Effector memory CD8-positive, alpha-beta T cell (primary cell): Measurements from ENCODE around the gene EYA2.

ENCODE experiments used
- ATAC-seq: fragments of 150-1000 bp; cut with Tn5 transposase; replicated peaks from 2 replicates; pipeline ENCODE4 v1.10.0; 2021; ENCODE audit warnings: mild to moderate bottlenecking, moderate library complexity
- DNase-seq, 3 experiments: peaks; one replicate each; pipeline ENCODE4 v3.0.0; 2021
- H3K27ac Mint-ChIP-seq, 2 donors: one replicate each; pipeline ENCODE4 v1.8.0; 2022; ENCODE audit warnings: mild to moderate bottlenecking in 2 of 2, mixed read lengths in 2 of 2, moderate library complexity in 2 of 2
- H3K27me3 Mint-ChIP-seq, 2 donors: one replicate each; pipeline ENCODE4 v1.8.0; 2022; ENCODE audit warnings: mixed read lengths in 2 of 2
- H3K36me3 Mint-ChIP-seq: one replicate; pipeline ENCODE4 v1.8.0; 2022; ENCODE audit warnings: mild to moderate bottlenecking, moderate library complexity, mixed read lengths; ENCODE audit not compliant: insufficient read depth
- H3K4me1 Mint-ChIP-seq, 2 donors: one replicate each; pipeline ENCODE4 v1.8.0; 2022; ENCODE audit warnings: low read depth in 2 of 2, mixed read lengths in 2 of 2
- H3K4me3 Mint-ChIP-seq, 2 donors: one replicate each; pipeline ENCODE4 v1.8.0; 2022; ENCODE audit warnings: mild to moderate bottlenecking in 2 of 2, mixed read lengths in 2 of 2, moderate library complexity in 2 of 2
- H3K9me3 Mint-ChIP-seq, 2 donors: one replicate each; pipeline ENCODE4 v1.8.0; 2022; ENCODE audit warnings: mixed read lengths in 2 of 2

EYA2 gene

DNA sequence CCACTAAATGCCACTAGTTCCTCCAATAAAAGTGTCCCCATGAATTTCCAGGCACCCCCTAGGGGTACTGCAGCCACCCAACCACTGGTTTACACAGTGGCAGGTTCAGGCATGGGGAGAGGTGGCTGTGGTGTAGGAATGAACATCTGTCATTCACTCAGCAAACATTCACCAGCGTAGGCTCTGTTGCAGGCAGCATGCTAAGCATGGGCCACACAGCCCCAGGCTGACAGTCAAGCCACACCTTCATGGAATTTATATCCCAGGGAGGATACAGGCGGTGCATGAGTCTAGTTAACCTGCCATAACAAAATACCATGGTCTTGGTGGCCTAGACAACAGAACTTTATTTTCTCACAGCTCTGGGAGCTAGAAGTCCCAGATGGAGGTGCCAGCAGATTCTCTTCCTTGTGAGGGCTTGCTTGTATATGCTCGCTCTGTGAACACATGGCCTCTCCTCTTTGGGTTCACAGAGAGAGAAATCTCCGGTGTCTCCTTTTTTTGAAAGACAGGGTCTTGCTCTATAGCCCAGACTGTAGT is 135.7 kb downstream of the EYA2 start:
- no peak overlapping the region for H3K4me3 Mint-ChIP-seq
- H3K9me3 Mint-ChIP-seq: no peaks in the 10 kb centered on the region
- DNase-seq (no peak), ATAC-seq (no peak)
- no peak overlapping the region for H3K27ac Mint-ChIP-seq
- H3K4me1 Mint-ChIP-seq: no peaks in the 10 kb centered on the region
- peaks cover 28 to 29% of the 10 kb centered on the region in 2 donors for H3K27me3 Mint-ChIP-seq
- no peaks in the 10 kb centered on the region for H3K36me3 Mint-ChIP-seq

DNA sequence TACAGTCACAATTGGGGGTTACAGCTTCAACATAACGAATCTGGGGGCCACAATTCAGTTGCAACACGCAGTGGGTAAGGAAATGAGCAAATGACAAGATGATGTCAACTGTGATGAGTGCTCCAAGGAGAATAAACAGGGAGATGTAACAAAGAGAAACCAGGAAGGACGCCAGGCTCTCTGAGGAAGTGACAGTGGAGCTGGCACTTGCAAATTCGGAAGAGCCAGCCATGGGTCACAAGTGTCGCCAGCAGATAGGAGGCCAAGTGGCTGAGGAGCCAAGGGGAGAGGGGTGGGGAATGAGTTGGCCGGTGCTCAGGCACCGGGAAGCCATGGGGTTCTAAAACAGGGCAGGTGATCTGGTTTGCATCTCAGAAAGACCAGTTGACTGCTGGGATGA is 136.4 kb downstream of the EYA2 start:
- Mint-ChIP-seq H3K4me1 (no peaks in the 10 kb centered on the region), H3K9me3 (no peaks in the 10 kb centered on the region), H3K27ac (no peak overlapping the region), H3K4me3 (no peak overlapping the region), H3K27me3 (peaks cover 24 to 35% of the 10 kb centered on the region in 2 donors), H3K36me3 (no peaks in the 10 kb centered on the region)
- DNase-seq (no peak), ATAC-seq (no peak)

DNA sequence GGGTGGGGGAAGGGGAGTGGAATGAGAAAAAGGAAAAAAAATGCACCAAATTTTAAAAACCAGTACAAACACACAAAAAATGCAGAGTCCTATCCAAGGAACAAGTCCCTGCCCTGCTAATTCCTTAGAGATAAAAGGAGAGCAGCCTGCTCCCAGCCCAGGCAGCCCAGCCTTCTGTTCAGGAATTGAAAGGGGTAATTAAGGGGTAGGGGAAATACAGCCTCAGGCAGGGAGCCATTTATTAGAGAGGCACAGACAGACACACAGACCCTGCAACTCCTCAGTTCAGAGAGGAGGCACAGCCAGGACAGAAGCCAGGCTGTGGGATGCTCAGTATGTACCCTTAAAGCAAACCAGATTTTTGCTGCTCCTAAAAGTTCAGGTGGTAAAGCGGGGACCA is 137.2 kb downstream of the EYA2 start:
- ATAC-seq: no peak
- Mint-ChIP-seq H3K4me1 (no peaks in the 10 kb centered on the region), H3K9me3 (no peaks in the 10 kb centered on the region), H3K36me3 (no peaks in the 10 kb centered on the region), H3K27ac (no peak overlapping the region), H3K27me3 (peaks cover 23 to 43% of the 10 kb centered on the region in 2 donors), H3K4me3 (no peak overlapping the region)
- DNase-seq: no peak

DNA sequence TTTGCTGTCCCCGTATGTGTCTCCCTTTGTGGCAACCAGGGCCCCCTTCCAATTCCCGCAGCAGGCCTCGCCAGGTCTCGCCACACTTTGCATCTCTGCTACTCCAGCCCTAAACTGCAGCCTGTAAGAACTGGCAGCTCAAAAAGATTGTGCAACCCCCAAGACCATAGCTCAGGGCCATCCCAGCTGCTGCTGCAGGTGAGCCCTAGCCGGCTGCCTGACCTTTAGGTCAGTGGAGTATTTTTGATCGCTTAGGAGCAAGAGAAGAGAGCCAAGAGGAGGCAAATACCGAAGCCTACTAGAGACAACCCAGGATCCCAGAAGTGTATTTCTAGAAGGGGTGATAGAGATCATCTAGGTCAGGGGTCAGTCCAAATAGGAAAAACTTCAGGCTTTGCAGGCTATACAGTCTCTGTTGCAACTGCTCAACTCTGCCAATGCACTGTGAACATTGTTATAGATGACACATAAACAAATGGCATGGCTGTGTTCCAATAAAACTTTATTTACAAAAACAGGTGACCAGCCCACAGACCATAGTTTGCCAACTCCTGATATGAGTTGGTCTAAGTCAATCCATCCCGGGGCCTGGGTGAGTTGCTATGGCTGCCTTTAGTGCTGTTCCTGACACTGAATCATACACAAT is 138.4 kb downstream of the EYA2 start:
- Mint-ChIP-seq H3K9me3 (no peaks in the 10 kb centered on the region), H3K4me3 (no peak overlapping the region), H3K4me1 (no peaks in the 10 kb centered on the region), H3K27ac (no peak overlapping the region), H3K27me3 (peaks cover 17 to 46% of the 10 kb centered on the region in 2 donors), H3K36me3 (no peaks in the 10 kb centered on the region)
- DNase-seq (no peak), ATAC-seq (no peak)

DNA sequence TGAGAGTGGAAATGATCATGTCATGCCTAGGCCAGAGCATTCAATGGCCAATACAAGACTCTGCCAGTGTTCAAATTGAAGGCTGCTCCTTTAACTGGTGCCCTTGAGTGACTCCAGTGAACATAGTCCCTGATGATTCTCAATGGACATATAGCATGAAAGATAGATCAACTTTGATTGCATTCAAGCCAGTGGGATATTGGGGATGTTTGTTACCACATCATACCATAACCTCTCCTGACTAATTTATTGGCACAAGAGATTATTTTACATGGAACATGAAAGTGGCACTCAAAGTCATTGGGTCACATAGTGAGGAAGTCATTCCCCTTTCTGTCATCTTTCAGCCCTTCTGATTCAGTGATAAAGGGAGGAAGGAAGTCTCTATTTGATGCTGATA is 139.0 kb downstream of the EYA2 start:
- Mint-ChIP-seq H3K4me1 (no peaks in the 10 kb centered on the region), H3K9me3 (no peaks in the 10 kb centered on the region), H3K36me3 (peaks cover under 1% of the 10 kb centered on the region), H3K4me3 (no peak overlapping the region), H3K27ac (no peak overlapping the region), H3K27me3 (peaks cover 17 to 47% of the 10 kb centered on the region in 2 donors)
- ATAC-seq (no peak), DNase-seq (no peak)

DNA sequence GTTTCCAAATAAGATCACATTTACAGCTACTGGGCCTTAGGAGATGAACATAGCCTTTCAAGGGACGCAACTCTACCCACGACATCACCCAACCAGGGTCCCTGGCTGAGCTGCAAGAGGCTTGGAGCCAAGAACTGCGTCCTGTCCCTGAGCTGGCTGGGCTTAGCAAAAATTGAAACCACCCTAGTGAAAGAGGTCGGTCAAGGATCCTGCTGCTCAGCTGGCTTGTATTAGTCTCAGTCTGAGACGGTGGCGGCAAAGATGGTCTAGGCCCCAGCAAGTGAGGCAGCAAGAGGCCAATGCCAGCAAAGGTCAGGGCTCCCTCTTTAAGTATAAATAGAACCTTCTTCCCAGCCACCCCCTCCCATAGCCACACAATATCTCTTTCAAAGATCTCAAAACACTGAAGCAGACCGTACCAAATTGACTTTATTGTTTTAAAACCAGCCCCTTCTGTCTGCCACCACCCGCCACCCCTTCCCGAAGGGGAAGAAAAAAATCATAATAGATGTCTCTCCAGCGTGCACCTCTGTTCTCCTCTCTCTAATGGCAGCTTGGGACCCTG is 140.5 kb downstream of the EYA2 start:
- no peaks in the 10 kb centered on the region for H3K9me3 Mint-ChIP-seq

DNA sequence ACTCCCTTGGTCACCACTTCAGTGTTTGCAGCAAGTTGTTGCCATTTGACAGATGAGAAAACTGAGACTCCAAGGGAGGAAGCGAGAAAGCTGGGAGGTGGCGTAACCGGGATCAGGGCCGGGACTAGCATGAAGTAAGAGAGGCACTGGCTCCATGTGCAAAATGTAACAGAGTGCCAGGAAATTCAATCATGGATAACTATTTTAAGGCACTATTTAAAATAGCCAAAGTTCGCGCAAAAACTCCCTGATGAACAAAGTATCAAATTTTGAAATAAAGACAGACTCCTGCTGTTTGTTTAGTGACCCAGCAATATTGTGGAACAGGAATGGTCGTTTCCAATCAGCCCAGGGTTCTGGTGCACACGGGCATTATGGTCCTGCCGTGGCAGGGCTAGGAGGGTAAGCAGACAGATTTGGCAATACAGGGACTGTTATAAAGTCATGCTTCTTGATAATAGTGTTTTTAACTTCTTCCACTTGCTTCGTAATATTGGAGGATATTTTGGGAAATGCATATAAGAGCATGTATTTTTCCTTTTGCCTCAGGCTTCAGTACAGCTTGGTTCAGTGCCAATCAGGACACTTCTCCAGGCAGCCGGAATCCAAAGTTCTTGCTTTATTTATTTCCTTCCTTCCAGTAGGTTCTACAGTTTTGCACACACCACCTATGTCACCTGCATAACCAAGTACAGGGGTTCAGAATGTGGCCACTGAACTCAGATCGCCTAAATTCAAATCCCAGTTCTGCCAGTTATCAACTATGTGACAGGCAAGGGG is 141.6 kb downstream of the EYA2 start:
- H3K4me3 Mint-ChIP-seq: no peak overlapping the region
- peaks cover 13 to 61% of the 10 kb centered on the region in 2 donors for H3K27me3 Mint-ChIP-seq
- no peaks in the 10 kb centered on the region for H3K4me1 Mint-ChIP-seq
- no peaks in the 10 kb centered on the region for H3K9me3 Mint-ChIP-seq
- no peak for ATAC-seq
- H3K36me3 Mint-ChIP-seq: peaks cover 3% of the 10 kb centered on the region
- H3K27ac Mint-ChIP-seq: peak overlapping the region in 1 of 2 donors; percentile 7
- DNase-seq: no peak

More for the DNA sequence above, 140.5 kb downstream of the EYA2 start:
- ATAC-seq (no peak), DNase-seq (no peak)
- H3K36me3 Mint-ChIP-seq: peaks cover 3% of the 10 kb centered on the region
- no peak overlapping the region for H3K27ac Mint-ChIP-seq
- H3K4me3 Mint-ChIP-seq: no peak overlapping the region
- peaks cover 16 to 61% of the 10 kb centered on the region in 2 donors for H3K27me3 Mint-ChIP-seq
- H3K4me1 Mint-ChIP-seq: no peaks in the 10 kb centered on the region

DNA sequence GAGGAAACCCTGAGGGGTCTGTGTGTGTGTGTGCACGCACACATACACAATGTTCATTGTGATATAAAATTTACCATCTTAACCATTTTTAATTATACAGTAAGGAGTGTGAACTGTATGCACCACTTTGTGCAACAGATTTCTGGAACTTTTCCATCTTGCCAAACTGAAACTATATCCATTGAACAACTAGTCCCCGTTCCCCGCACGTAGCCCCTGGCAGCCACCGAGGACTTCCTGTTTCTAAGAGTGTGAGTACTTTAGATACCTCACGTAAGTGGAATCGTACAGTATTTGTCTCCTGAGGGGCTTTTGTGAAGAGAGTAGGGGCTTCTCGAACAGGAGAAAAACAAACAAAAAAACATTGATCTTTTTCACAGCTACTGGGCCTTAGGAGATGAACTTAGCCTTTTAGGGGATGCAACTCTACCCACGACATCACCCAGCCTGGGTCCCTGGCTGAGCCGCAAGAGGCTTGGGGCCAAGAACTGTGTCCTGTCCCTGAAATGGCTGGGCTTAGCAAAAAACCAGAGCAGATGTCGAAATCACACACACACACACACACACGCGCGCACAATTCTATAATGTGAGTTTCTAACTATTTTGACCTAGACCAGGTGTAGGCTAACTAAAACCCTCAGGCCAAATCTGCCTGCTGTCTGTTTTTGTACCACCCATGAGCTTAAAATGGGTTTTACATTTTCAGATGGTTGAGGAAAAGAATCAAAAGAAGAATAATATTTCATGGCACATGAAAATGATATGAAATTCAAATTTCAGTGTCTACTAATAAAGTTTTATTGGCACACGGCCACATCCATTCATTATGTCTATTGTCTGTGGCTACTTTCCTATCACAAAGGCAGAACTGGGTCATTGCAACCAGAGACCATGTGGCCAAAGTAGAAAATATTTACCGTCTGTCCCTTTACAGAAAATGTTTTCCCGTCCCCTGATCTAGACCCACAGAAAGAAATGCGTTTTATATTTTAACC is 144.2 kb downstream of the EYA2 start:
- Mint-ChIP-seq H3K4me1 (no peaks in the 10 kb centered on the region), H3K9me3 (no peaks in the 10 kb centered on the region), H3K4me3 (no peak overlapping the region), H3K36me3 (peaks cover 3% of the 10 kb centered on the region), H3K27ac (no peak overlapping the region), H3K27me3 (peaks cover 18 to 77% of the 10 kb centered on the region in 2 donors)
- DNase-seq (no peak), ATAC-seq (no peak)

DNA sequence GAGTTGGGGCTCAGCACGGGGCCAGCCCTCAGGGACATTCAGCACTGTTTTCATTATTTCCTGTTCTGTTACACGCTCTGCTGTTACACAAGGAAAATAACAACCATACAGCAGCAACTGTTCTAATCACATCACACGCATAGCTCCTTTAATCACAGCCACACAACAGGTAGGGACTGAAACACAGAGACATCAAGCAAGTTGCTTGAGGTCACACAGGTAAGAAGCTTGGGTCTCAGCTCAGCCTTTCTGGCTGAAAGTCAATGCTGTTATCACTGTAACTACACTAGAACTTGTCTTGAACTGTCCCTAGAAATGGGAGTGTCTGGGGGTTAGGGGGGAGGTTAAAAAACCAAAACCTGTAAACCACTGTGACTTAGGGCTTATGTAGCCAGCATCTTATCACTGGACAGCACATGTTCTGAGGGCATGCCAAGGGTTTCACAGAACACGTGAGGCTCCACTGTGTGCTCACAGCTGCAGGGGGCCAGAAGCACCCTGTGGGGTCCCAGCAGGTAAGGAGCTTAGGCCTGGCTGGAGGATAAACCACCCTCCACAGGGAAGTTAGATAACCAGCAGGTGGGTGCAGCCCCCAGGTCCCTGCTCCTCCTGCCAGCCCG is 146.0 kb downstream of the EYA2 start:
- Mint-ChIP-seq H3K36me3 (peaks cover 3% of the 10 kb centered on the region), H3K27me3 (peaks cover 18 to 69% of the 10 kb centered on the region in 2 donors), H3K4me1 (no peaks in the 10 kb centered on the region), H3K27ac (no peak overlapping the region), H3K4me3 (no peak overlapping the region), H3K9me3 (peaks cover 0 to 10% of the 10 kb centered on the region in 2 donors)
- ATAC-seq (no peak), DNase-seq (no peak)

DNA sequence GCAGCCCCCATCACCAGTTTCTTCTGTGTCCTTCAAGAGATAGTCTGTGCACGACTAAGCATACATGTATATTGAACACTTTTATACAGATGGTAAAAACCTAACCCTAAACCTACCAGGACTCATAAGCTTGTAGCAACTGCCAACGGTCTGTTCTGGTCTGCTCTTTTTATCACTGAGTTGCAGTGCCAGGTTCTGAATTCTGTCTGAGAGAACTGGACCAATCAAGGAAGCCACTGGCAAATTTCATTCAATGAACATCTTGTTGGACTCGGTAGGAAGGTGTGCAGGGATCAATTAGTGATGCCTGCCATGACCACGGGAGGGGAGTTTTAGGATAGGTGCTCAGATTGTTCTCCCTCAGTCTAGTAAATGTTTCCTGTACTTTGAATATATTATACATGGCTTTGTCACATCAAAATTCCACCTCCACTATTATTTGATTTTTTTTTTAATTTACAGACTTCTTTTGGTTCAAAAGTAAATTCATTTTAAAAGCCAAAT is 146.8 kb downstream of the EYA2 start:
- peaks cover 0 to 10% of the 10 kb centered on the region in 2 donors for H3K9me3 Mint-ChIP-seq
- no peak overlapping the region for H3K4me3 Mint-ChIP-seq
- no peak for ATAC-seq
- H3K4me1 Mint-ChIP-seq: no peaks in the 10 kb centered on the region
- peaks cover 3% of the 10 kb centered on the region for H3K36me3 Mint-ChIP-seq
- DNase-seq: no peak
- H3K27ac Mint-ChIP-seq: no peak overlapping the region
- H3K27me3 Mint-ChIP-seq: peaks cover 18 to 62% of the 10 kb centered on the region in 2 donors

DNA sequence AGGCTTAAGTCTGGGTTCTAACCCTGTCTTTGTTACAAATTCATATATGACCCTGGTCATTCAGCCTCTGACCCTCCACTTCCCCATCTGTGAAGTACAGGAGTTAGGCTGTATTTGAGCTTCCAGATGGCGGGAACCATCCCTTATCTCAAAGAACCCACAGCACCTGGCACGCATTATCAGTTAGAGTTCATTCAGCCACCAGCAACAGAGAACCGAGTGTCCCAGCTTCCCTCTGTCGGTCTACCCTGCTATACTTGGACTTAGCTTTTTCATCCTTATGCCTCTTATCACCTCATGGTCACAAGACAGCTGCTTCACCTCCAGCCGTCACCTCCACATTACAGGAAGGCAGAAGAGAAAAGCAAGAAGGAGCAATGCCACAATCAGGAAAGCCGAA is 147.8 kb downstream of the EYA2 start:
- no peak overlapping the region for H3K27ac Mint-ChIP-seq
- no peak for DNase-seq
- H3K4me3 Mint-ChIP-seq: no peak overlapping the region
- H3K27me3 Mint-ChIP-seq: peaks cover 18 to 61% of the 10 kb centered on the region in 2 donors
- H3K4me1 Mint-ChIP-seq: no peaks in the 10 kb centered on the region
- no peak for ATAC-seq
- peaks cover 0 to 10% of the 10 kb centered on the region in 2 donors for H3K9me3 Mint-ChIP-seq
- peaks cover 3% of the 10 kb centered on the region for H3K36me3 Mint-ChIP-seq

DNA sequence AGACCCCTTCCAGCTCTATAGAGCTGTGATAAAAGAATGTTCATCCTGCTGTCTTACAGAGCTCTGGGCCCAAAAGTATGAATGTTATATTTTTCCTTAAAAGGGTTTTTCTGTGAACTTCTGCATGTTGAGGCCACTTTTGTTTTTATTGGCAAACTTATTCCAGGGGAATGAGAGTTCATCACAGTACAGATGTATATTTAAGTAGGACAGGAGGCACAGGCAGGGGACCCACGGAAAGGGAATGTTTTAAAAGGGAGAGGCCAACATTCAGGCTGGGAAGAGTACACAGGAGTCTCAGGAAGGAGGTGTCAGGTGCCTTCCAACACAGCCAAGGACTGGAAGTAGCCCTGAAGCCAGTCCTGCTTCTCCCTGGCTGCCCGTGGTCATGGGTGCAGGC is 148.4 kb downstream of the EYA2 start:
- Mint-ChIP-seq H3K27ac (no peak overlapping the region), H3K4me3 (no peak overlapping the region), H3K4me1 (no peaks in the 10 kb centered on the region), H3K36me3 (peaks cover 3% of the 10 kb centered on the region), H3K27me3 (peaks cover 18 to 61% of the 10 kb centered on the region in 2 donors), H3K9me3 (peaks cover 0 to 10% of the 10 kb centered on the region in 2 donors)
- ATAC-seq (no peak), DNase-seq (no peak)
